GM23338 (cell line): ENCODE measurements around the gene GBX1.

Source experiments
- CREB1 ChIP-seq: fragments of 250-450 bp; sonication (Bioruptor Pico); IDR thresholded peaks from 2 replicates; pipeline ENCODE4 v1.5.0; 2020; ENCODE audit warnings: low read depth, mild to moderate bottlenecking, moderate library complexity
- CTCF ChIP-seq, 2 experiments: fragments of 200-600 bp in 1 of 2; sonication (generic) in 1 of 2; conservative IDR thresholded peaks; 2 replicates each; pipeline versions ENCODE4 v1.5.1 to v1.6.1; 2016 to 2017; ENCODE audit warnings: antibody characterized with exemption in 2 of 2, low read depth in 2 of 2, mild to moderate bottlenecking in 2 of 2, moderate library complexity in 1 of 2
- ETS1 ChIP-seq: IDR thresholded peaks from 2 replicates; pipeline ENCODE4 v1.6.1; 2016; ENCODE audit warnings: antibody characterized with exemption
- EZH2 ChIP-seq: fragments of 200-600 bp; sonication (generic); IDR thresholded peaks from one replicate; pipeline ENCODE4 v1.8.0; 2017; ENCODE audit warnings: antibody characterized with exemption, mild to moderate bottlenecking, low read depth; ENCODE audit not compliant: unreplicated experiment
- EZH2phosphoT487 ChIP-seq: fragments of 200-600 bp; sonication (generic); IDR thresholded peaks from one replicate; pipeline ENCODE4 v1.8.1; 2018; ENCODE audit warnings: antibody characterized with exemption; ENCODE audit not compliant: unreplicated experiment
- JUNB ChIP-seq: IDR thresholded peaks from one replicate; pipeline ENCODE4 v1.6.1; 2016; ENCODE audit warnings: antibody characterized with exemption; ENCODE audit not compliant: unreplicated experiment
- NANOG ChIP-seq: IDR thresholded peaks from 2 replicates; pipeline ENCODE4 v1.6.1; 2016; ENCODE audit warnings: antibody characterized with exemption, borderline replicate concordance
- POLR2AphosphoS5 ChIP-seq: IDR thresholded peaks from 2 replicates; pipeline ENCODE4 v1.6.1; 2016; ENCODE audit warnings: antibody characterized with exemption, low read depth
- REST ChIP-seq: IDR thresholded peaks from one replicate; pipeline ENCODE4 v1.6.1; 2018; ENCODE audit warnings: antibody characterized with exemption; ENCODE audit not compliant: unreplicated experiment
- STAT1 ChIP-seq: IDR thresholded peaks from one replicate; pipeline ENCODE4 v1.6.1; 2016; ENCODE audit warnings: antibody characterized with exemption; ENCODE audit not compliant: unreplicated experiment
- ZNF114 ChIP-seq: fragments of 250-450 bp; sonication (Bioruptor Pico); IDR thresholded peaks from 2 replicates; pipeline ENCODE4 v1.5.0; 2020; ENCODE audit warnings: mild to moderate bottlenecking, moderate library complexity
- ZNF331 ChIP-seq: fragments of 250-450 bp; sonication (Bioruptor Pico); IDR thresholded peaks from 2 replicates; pipeline ENCODE4 v1.5.0; 2020; ENCODE audit warnings: low read depth, mild to moderate bottlenecking, moderate library complexity
- ZNF462 ChIP-seq: fragments of 250-450 bp; sonication (Bioruptor Pico); IDR thresholded peaks from 2 replicates; pipeline ENCODE4 v1.5.0; 2020; ENCODE audit warnings: mild to moderate bottlenecking, moderate library complexity

GRCh38 chr7:151129117-151129959, 38.2 kb downstream of the GBX1 start:
- TF ChIP-seq STAT1 (no peak), POLR2AphosphoS5 (no peak), CREB1 (CRISPR knock-in tag) (no peak), CTCF (conservative IDR thresholded peaks at IDR 0.05; ENCODE audit: low read depth in 2 of 2) (no peak), EZH2phosphoT487 (no peak), EZH2 (no peak), REST (no peak), JUNB (no peak), ZNF331 (CRISPR knock-in tag) (no peak), NANOG (no peak), ZNF114 (CRISPR knock-in tag) (no peak), ZNF462 (CRISPR knock-in tag) (no peak), ETS1 (no peak)
